GM23248 (cell line): ENCODE results near the gene MYO15A. TPM values are rescaled to one million over a fixed set of nuclear protein-coding genes. Genes with fewer than 3 reads are reported as not detected.
A peak's percentile ranks its signal among the peaks of the same experiment; 100 is the strongest.

Source experiments
- DNase-seq: peaks from one replicate; pipeline ENCODE4 v3.0.0-alpha.2; 2015
- H2AFZ ChIP-seq: fragments of 200-600 bp; sonication (generic); 2 replicates; pipeline ENCODE4 v1.6.1; 2016; ENCODE audit warnings: antibody characterized with exemption
- H3F3A ChIP-seq: fragments of 200-600 bp; sonication (generic); 2 replicates; pipeline ENCODE4 v1.6.1; 2016; ENCODE audit warnings: mild to moderate bottlenecking, antibody characterized with exemption, mixed run types; ENCODE audit not compliant: insufficient read depth
- H3K27ac ChIP-seq: fragments of 200-600 bp; sonication (generic); 2 replicates; pipeline ENCODE4 v1.5.1; 2016; ENCODE audit warnings: mild to moderate bottlenecking
- H3K27me3 ChIP-seq: fragments of 200-600 bp; sonication (generic); replicated peaks from 2 replicates; pipeline ENCODE4 v1.6.1; 2016; ENCODE audit warnings: mild to moderate bottlenecking; ENCODE audit not compliant: insufficient read depth
- H3K36me3 ChIP-seq: fragments of 200-600 bp; sonication (generic); 2 replicates; pipeline ENCODE4 v1.6.1; 2016; ENCODE audit warnings: low read depth, mild to moderate bottlenecking
- H3K4me1 ChIP-seq: fragments of 200-600 bp; sonication (generic); 2 replicates; pipeline ENCODE4 v1.6.1; 2016; ENCODE audit warnings: mild to moderate bottlenecking; ENCODE audit not compliant: insufficient read depth
- H3K4me2 ChIP-seq: fragments of 200-600 bp; sonication (generic); one replicate; pipeline ENCODE4 v1.6.1; 2016; ENCODE audit warnings: mild to moderate bottlenecking; ENCODE audit not compliant: unreplicated experiment
- H3K4me3 ChIP-seq: fragments of 200-600 bp; sonication (generic); 2 replicates; pipeline ENCODE4 v1.5.1; 2016; ENCODE audit warnings: mild to moderate bottlenecking
- H3K79me2 ChIP-seq: fragments of 200-600 bp; sonication (generic); 2 replicates; pipeline ENCODE4 v1.6.1; 2016; ENCODE audit warnings: mild to moderate bottlenecking; ENCODE audit not compliant: insufficient read depth
- H3K9ac ChIP-seq: fragments of 200-600 bp; sonication (generic); 2 replicates; pipeline ENCODE4 v1.6.1; 2016; ENCODE audit warnings: mild to moderate bottlenecking
- H3K9me2 ChIP-seq: fragments of 200-600 bp; sonication (generic); 2 replicates; pipeline ENCODE4 v1.6.1; 2016; ENCODE audit warnings: mixed run types, mild to moderate bottlenecking, moderate library complexity; ENCODE audit not compliant: insufficient read depth
- H3K9me3 ChIP-seq: fragments of 200-600 bp; sonication (generic); one replicate; pipeline ENCODE4 v1.6.1; 2017; ENCODE audit warnings: low read depth
- H4K20me1 ChIP-seq: fragments of 200-600 bp; sonication (generic); 2 replicates; pipeline ENCODE4 v1.6.0; 2016; ENCODE audit not compliant: insufficient read depth
- EZH2 ChIP-seq: fragments of 200-600 bp; sonication (generic); IDR thresholded peaks from 2 replicates; pipeline ENCODE4 v1.6.1; 2018; ENCODE audit warnings: antibody characterized with exemption, mild to moderate bottlenecking; ENCODE audit not compliant: insufficient read depth, poor library complexity, severe bottlenecking
- EZH2phosphoT487 ChIP-seq: fragments of 200-600 bp; sonication (generic); IDR thresholded peaks from 2 replicates; pipeline ENCODE4 v1.6.1; 2018; ENCODE audit warnings: antibody characterized with exemption, moderate library complexity, mild to moderate bottlenecking, low read depth; ENCODE audit not compliant: insufficient read depth
- WGBS, 2 experiments: methylation state at CpG; one replicate each; pipeline ENCODE4 v1.1.6; 2015 to 2017; ENCODE audit warnings: low lambda C conversion rate in 2 of 2, low coverage in 1 of 2; ENCODE audit errors: missing lambda C conversion rate in 2 of 2; 5-methylcytosine and 5-hydroxymethylcytosine counted together
- in situ Hi-C: fragments of 300-500 bp; cut with MboI; formaldehyde crosslinking; loops from 2 replicates; pipeline ENCODE4 v1.15.0; 2020
- polyA plus RNA-seq: library from polyadenylated mRNA; unstranded; fragments of >200 nt; fragmentation: Nextera tagmentation; extraction: Ambion mirVana; gene quantifications from 2 replicates; pipeline ENCODE4 v1.2.1, GENCODE V29; 2016
- total RNA-seq: library from RNA; depleted of rRNA; stranded (reverse); fragments of >200 nt; shearing (Covaris generic); gene quantifications from 2 replicates; pipeline ENCODE4 v1.2.3, GENCODE V29; 2014

Gene MYO15A
- total and polyA plus RNA-seq, 2 experiments from 2014 or later = 0.54 to 0.70 TPM

- Histone ChIP-seq H3K36me3 (peaks cover 9% of the 10 kb centered on the region; the same call in 1 of the 2 replicates), H3K27me3 (no peaks in the 10 kb centered on the region), H3K9ac (peak overlapping the region; percentile 96), H3K9me3 (no peaks in the 10 kb centered on the region), H3F3A (peaks cover 61% of the 10 kb centered on the region), H3K4me3 (peak overlapping the region; percentile 94), H4K20me1 (peaks cover 16% of the 10 kb centered on the region), H3K4me2 (peak overlapping the region; percentile 98), H3K9me2 (no peaks in the 10 kb centered on the region), H3K27ac (peak overlapping the region; percentile 97), H3K79me2 (peaks cover 85% of the 10 kb centered on the region), H2AFZ (no peak overlapping the region), H3K4me1 (peaks cover 53% of the 10 kb centered on the region)
- in situ Hi-C loops = no loop called here
- TF ChIP-seq EZH2phosphoT487 = no peak
- TF ChIP-seq EZH2 = no peak
- peak; percentile 44 for DNase-seq
- 0 to 3% methylated on average over 2 of the region's 2 CpGs for WGBS, 2 experiments
These were observed 78.7 kb downstream of the MYO15A start for GRCh38 chr17:18187226-18187625.

- Histone ChIP-seq H3K4me2 (peak overlapping the region; percentile 98), H3K9ac (peak overlapping the region; percentile 96), H2AFZ (no peak overlapping the region), H3K27me3 (no peaks in the 10 kb centered on the region), H3K27ac (peak overlapping the region; percentile 97), H3K4me1 (peaks cover 50% of the 10 kb centered on the region), H3K9me3 (no peaks in the 10 kb centered on the region), H3K4me3 (peak overlapping the region; percentile 94), H4K20me1 (peaks cover 16% of the 10 kb centered on the region), H3F3A (peaks cover 56% of the 10 kb centered on the region), H3K36me3 (peaks cover 9% of the 10 kb centered on the region; the same call in 1 of the 2 replicates), H3K79me2 (peaks cover 94% of the 10 kb centered on the region), H3K9me2 (no peaks in the 10 kb centered on the region)
- no peak for TF ChIP-seq EZH2phosphoT487
- no peak for TF ChIP-seq EZH2
- WGBS, 2 experiments = 1 to 3% methylated on average over 9 of the region's 9 CpGs
- DNase-seq = peak; percentile 88
- in situ Hi-C loops = no loop called here
These were observed 79.5 kb downstream of the MYO15A start for GRCh38 chr17:18187821-18188761.

- WGBS, 2 experiments = 59 to 66% methylated on average over 3 of the region's 3 CpGs
- peaks cover 22% of the 10 kb centered on the region for H4K20me1 ChIP-seq
These were observed 82.2 kb downstream of the MYO15A start for GRCh38 chr17:18190628-18191235.

GRCh38 chr17:18191236-18191667, 82.7 kb downstream of the MYO15A start:
- H3K4me3 ChIP-seq = no peak overlapping the region
- 61 to 66% methylated on average over 3 of the region's 3 CpGs for WGBS, 2 experiments
- peak overlapping the region; percentile 14 for H3K27ac ChIP-seq

More at GRCh38 chr17:18190628-18191235, 82.2 kb downstream of the MYO15A start:
- peaks cover 47% of the 10 kb centered on the region for H3F3A ChIP-seq
- H2AFZ ChIP-seq = no peak overlapping the region
- H3K27ac ChIP-seq = peak overlapping the region; percentile 14; the same call in 1 of the 2 replicates
- H3K27me3 ChIP-seq = no peaks in the 10 kb centered on the region
- H3K9ac ChIP-seq = no peak overlapping the region
- in situ Hi-C loops = no loop called here
- peaks cover 100% of the 10 kb centered on the region for H3K79me2 ChIP-seq
- peaks cover 50% of the 10 kb centered on the region for H3K4me1 ChIP-seq
- no peak overlapping the region for H3K4me3 ChIP-seq
- no peak for TF ChIP-seq EZH2phosphoT487
- no peak for TF ChIP-seq EZH2
- H3K9me3 ChIP-seq = no peaks in the 10 kb centered on the region
- H3K36me3 ChIP-seq = peaks cover 19% of the 10 kb centered on the region; the same call in 1 of the 2 replicates
- DNase-seq = peak; percentile 36
- H3K9me2 ChIP-seq = no peaks in the 10 kb centered on the region
- H3K4me2 ChIP-seq = no peak overlapping the region

More at GRCh38 chr17:18191236-18191667, 82.7 kb downstream of the MYO15A start:
- Histone ChIP-seq H4K20me1 (peaks cover 22% of the 10 kb centered on the region), H3K9ac (no peak overlapping the region), H3K79me2 (peaks cover 100% of the 10 kb centered on the region), H3K4me2 (no peak overlapping the region), H3K9me3 (no peaks in the 10 kb centered on the region), H3K27me3 (no peaks in the 10 kb centered on the region), H3K4me1 (peaks cover 50% of the 10 kb centered on the region), H2AFZ (no peak overlapping the region), H3F3A (peaks cover 42% of the 10 kb centered on the region), H3K36me3 (peaks cover 24% of the 10 kb centered on the region), H3K9me2 (no peaks in the 10 kb centered on the region)
- in situ Hi-C loops = no loop called here
- TF ChIP-seq EZH2phosphoT487 (no peak), EZH2 (no peak)
- DNase-seq = no peak
